GM12878 (cell line): ENCODE data around the gene WDR59. TPM values are rescaled to one million over a fixed set of nuclear protein-coding genes. Genes with fewer than 3 reads are reported as not detected.

Experiments used
- ATAC-seq: fragments of 200-7000 bp; cut with Tn5 transposase; 3 replicates; pipeline ENCODE4 v1.9.1; 2020; ENCODE audit warnings: mild to moderate bottlenecking, moderate library complexity
- BruUV-seq: library from RNA; stranded (reverse); fragments of 400-500 nt; replicated peaks from 2 replicates; lab custom pipeline; 2021; lab: Mats Ljungman, UMichigan
- CTCF ChIA-PET: fragments of 300-600 bp; sonication (Branson Sonifier 250); formaldehyde crosslinking; extraction: SDS; loops from one replicate; lab custom pipeline; 2021; ENCODE audit warnings: inconsistent platforms; lab: Yijun Ruan, JAX
- POLR2A ChIA-PET: fragments of 350-600 bp; formaldehyde crosslinking; extraction: SDS; loops from one replicate; lab custom pipeline; 2021; ENCODE audit warnings: inconsistent platforms; lab: Charles Lee
- RAD21 ChIA-PET: fragments of 300-600 bp; sonication (Branson Sonifier 250); formaldehyde crosslinking; loops from one replicate; lab custom pipeline; 2023; ENCODE audit warnings: antibody characterized with exemption; ENCODE audit not compliant: unreplicated experiment; lab: Charles Lee
- SMC1A ChIA-PET: fragments of 300-600 bp; sonication (Branson Sonifier 250); formaldehyde crosslinking; loops from one replicate; lab custom pipeline; 2023; ENCODE audit not compliant: unreplicated experiment, uncharacterized antibody; lab: Charles Lee
- DNase-seq: peaks from one replicate; pipeline ENCODE4 v3.0.0-alpha.2; 2011; ENCODE audit warnings: low read depth, low spot score
- FAIRE-seq: peaks from 3 replicates; lab custom pipeline; 2011; peaks lifted over from hg19 to GRCh38; lab: Jason Lieb, UNC
- H2AFZ ChIP-seq: 2 replicates; pipeline ENCODE4 v1.6.0; 2011; ENCODE audit warnings: low read depth, low read length, control low read depth; ENCODE audit not compliant: control insufficient read depth
- H3K27ac ChIP-seq: 2 replicates; pipeline ENCODE4 v1.5.1; 2011; ENCODE audit warnings: control low read depth; ENCODE audit not compliant: control insufficient read depth, insufficient read depth
- H3K27me3 ChIP-seq, 2 experiments: replicated peaks in 1 of 2; 2 replicates each; pipeline versions ENCODE4 v1.6.0 to v1.6.1; 2011; ENCODE audit warnings: low read length in 1 of 2; ENCODE audit not compliant: control insufficient read depth in 2 of 2, insufficient read depth in 2 of 2
- H3K36me3 ChIP-seq, 2 experiments: 2 replicates each; pipeline ENCODE4 v1.5.1; 2011; ENCODE audit warnings: low read length in 1 of 2; ENCODE audit not compliant: control insufficient read depth in 2 of 2, insufficient read depth in 2 of 2
- H3K4me1 ChIP-seq: 2 replicates; pipeline ENCODE4 v1.6.1; 2011; ENCODE audit warnings: mild to moderate bottlenecking, low read length, moderate library complexity, mixed read lengths; ENCODE audit not compliant: control insufficient read depth, insufficient read depth
- H3K4me2 ChIP-seq: 2 replicates; pipeline ENCODE4 v1.6.0; 2011; ENCODE audit warnings: control low read depth; ENCODE audit not compliant: control insufficient read depth, insufficient read depth
- H3K4me3 ChIP-seq: fragments of 200-600 bp; sonication (generic); 2 replicates; pipeline ENCODE4 v1.5.1; 2016
- H3K79me2 ChIP-seq: 2 replicates; pipeline ENCODE4 v1.6.0; 2011; ENCODE audit warnings: low read length; ENCODE audit not compliant: control insufficient read depth, insufficient read depth
- H3K9ac ChIP-seq: 2 replicates; pipeline ENCODE4 v1.8.0; 2011; ENCODE audit warnings: low read length, control low read depth, mixed read lengths; ENCODE audit not compliant: control insufficient read depth, insufficient read depth
- H3K9me3 ChIP-seq: replicated peaks from 3 replicates; pipeline ENCODE4 v1.5.1; 2011; ENCODE audit warnings: mild to moderate bottlenecking, low read length; ENCODE audit not compliant: control insufficient read depth, insufficient read depth
- H4K20me1 ChIP-seq: 2 replicates; pipeline ENCODE4 v1.6.0; 2011; ENCODE audit not compliant: control insufficient read depth, insufficient read depth
- ATF2 ChIP-seq: IDR thresholded peaks from 2 replicates; pipeline ENCODE4 v1.6.1; 2012; ENCODE audit warnings: low read length, inconsistent platforms
- E2F4 ChIP-seq: IDR thresholded peaks from 2 replicates; pipeline ENCODE4 v1.6.1; 2012; ENCODE audit warnings: low read depth, low read length, improper control_type of control experiment
- ESRRA ChIP-seq: IDR thresholded peaks from 2 replicates; pipeline ENCODE4 v1.6.1; 2012; ENCODE audit warnings: mild to moderate bottlenecking, low read length, improper control_type of control experiment
- GABPA ChIP-seq: IDR thresholded peaks from 2 replicates; pipeline ENCODE4 v1.6.1; 2014; ENCODE audit warnings: antibody characterized with exemption, low read depth, mild to moderate bottlenecking, inconsistent platforms
- HCFC1 ChIP-seq: fragments of 150-350 bp; IDR thresholded peaks from 2 replicates; pipeline ENCODE4 v1.6.1; 2014; ENCODE audit warnings: low read length
- MYB ChIP-seq: fragments of 150-350 bp; IDR thresholded peaks from 2 replicates; pipeline ENCODE4 v1.6.1; 2014; ENCODE audit warnings: mild to moderate bottlenecking, low read depth, low read length, borderline replicate concordance
- NFIC ChIP-seq: IDR thresholded peaks from 2 replicates; pipeline ENCODE4 v1.6.1; 2012; ENCODE audit warnings: low read depth, mild to moderate bottlenecking, inconsistent platforms, low read length, moderate library complexity
- NFYA ChIP-seq: IDR thresholded peaks from 2 replicates; pipeline ENCODE4 v1.6.1; 2011; ENCODE audit warnings: low read depth, mild to moderate bottlenecking, low read length, improper control_type of control experiment, borderline replicate concordance
- NKRF ChIP-seq: fragments of 450-650 bp; conservative IDR thresholded peaks from 2 replicates; pipeline ENCODE4 v1.6.1; 2017; ENCODE audit warnings: mild to moderate bottlenecking, moderate library complexity
- PKNOX1 ChIP-seq: fragments of 450-650 bp; IDR thresholded peaks from 2 replicates; pipeline ENCODE4 v1.6.1; 2016; ENCODE audit warnings: mild to moderate bottlenecking
- POLR2AphosphoS2 ChIP-seq: IDR thresholded peaks from 2 replicates; pipeline ENCODE4 v1.6.1; 2011; ENCODE audit warnings: low read depth, mild to moderate bottlenecking, low read length, improper control_type of control experiment, moderate library complexity
- RUNX3 ChIP-seq: IDR thresholded peaks from 2 replicates; pipeline ENCODE4 v1.6.1; 2012; ENCODE audit warnings: low read length, inconsistent platforms
- USF1 ChIP-seq: IDR thresholded peaks from 2 replicates; pipeline ENCODE4 v1.6.1; 2011; ENCODE audit warnings: borderline replicate concordance, low read depth, mild to moderate bottlenecking, moderate library complexity, mixed read lengths, low read length; ENCODE audit not compliant: insufficient read depth; ENCODE audit errors: extremely low read length
- WGBS: methylation state at CpG from one replicate; pipeline ENCODE4 v1.1.6; 2016; ENCODE audit warnings: low lambda C conversion rate; ENCODE audit not compliant: insufficient replicate concordance, insufficient coverage; ENCODE audit errors: missing lambda C conversion rate; 5-methylcytosine and 5-hydroxymethylcytosine counted together
- in situ Hi-C: fragments of 300-500 bp; cut with MboI; formaldehyde crosslinking; loops from 9 replicates; pipeline ENCODE4 v1.14.3; 2018; ENCODE audit warnings: mixed read lengths
- intact Hi-C: fragments of 100-400 bp; cut with micrococcal nuclease; formaldehyde crosslinking; loops from one replicate; pipeline ENCODE4 v1.14.2; 2022; ENCODE audit not compliant: unreplicated experiment
- polyA plus RNA-seq, 11 experiments: library from polyadenylated mRNA; depleted of rRNA in 4 of 11; unstranded in 6 of 11; stranded (reverse) in 5 of 11; fragments of >200 nt; fragmentation: Nextera tagmentation in 4 of 11; fragmentation: Illumina TruSeq in 1 of 11; extraction: Ambion mirVana in 4 of 11; extraction: Trizol in 1 of 11; gene quantifications; 1 replicate in 1 of 11; 2 replicates in 10 of 11; pipeline versions ENCODE4 v1.2.1 to v1.2.3, GENCODE V29; 2011 to 2016; ENCODE audit warnings: inconsistent platforms in 2 of 11, missing spikeins in 2 of 11, low read depth in 1 of 11
- total RNA-seq, 4 experiments: library from RNA; depleted of rRNA in 3 of 4; stranded (reverse); fragments of >200 nt in 3 of 4; fragmentation: Illumina TruSeq in 1 of 4; extraction: Trizol in 1 of 4; gene quantifications; 2 replicates each; pipeline versions ENCODE4 v1.2.1 to v1.2.3, GENCODE V29; 2013 to 2021

Gene WDR59
- total and polyA plus RNA-seq, 10 of the 15 experiments (the other 5 are each of a cell fraction or from before 2014, with no cell fraction given) = 9.7 to 78.4 (median 24.5) TPM

- H2AFZ ChIP-seq = no peak overlapping the region
- WGBS = 34% methylated on average over 5 of the region's 5 CpGs
- TF ChIP-seq ESRRA (no peak), ATF2 (no peak), RUNX3 (no peak), NKRF (no peak), HCFC1 (no peak), E2F4 (no peak), PKNOX1 (no peak), MYB (no peak), POLR2AphosphoS2 (no peak), NFYA (no peak), GABPA (no peak), USF1 (no peak), NFIC (no peak)
- ATAC-seq (no peak), FAIRE-seq (no peak), DNase-seq (no peak)
- H3K4me3 ChIP-seq = no peak overlapping the region
- no peak overlapping the region for H3K9ac ChIP-seq
- H3K4me2 ChIP-seq = no peak overlapping the region
- RAD21 ChIA-PET = no interaction called here
- SMC1A ChIA-PET = interaction anchor here (1.4 to 1.8 kb wide), 2 partner anchors 31 to 32 kb away, joined by 5 read pairs; no protein-coding TSS in a partner anchor
- intact Hi-C loops = no loop called here
- H3K79me2 ChIP-seq = no peaks in the 10 kb centered on the region
- no peaks in the 10 kb centered on the region for H3K4me1 ChIP-seq
- BruUV-seq = no TSS peak
- no peaks in the 10 kb centered on the region for H3K27me3 ChIP-seq
- in situ Hi-C loops = no loop called here
- no peak overlapping the region for H3K27ac ChIP-seq
- H4K20me1 ChIP-seq = no peaks in the 10 kb centered on the region
- POLR2A ChIA-PET = no interaction called here
- CTCF ChIA-PET = interaction anchor here (1.6 kb wide), 1 partner anchor 31 kb away, joined by 10 read pairs; no protein-coding TSS in a partner anchor
- no peaks in the 10 kb centered on the region for H3K9me3 ChIP-seq
- H3K36me3 ChIP-seq = no peaks in the 10 kb centered on the region
These were observed 153.5 kb downstream of the WDR59 start for GRCh38 chr16:74831467-74831866.
